A549 treated with dexamethasone at 1 μM for 4 hours (cell line): Measurements from ENCODE around the gene CAP2. TPM values are rescaled to one million over a fixed set of nuclear protein-coding genes. Genes with fewer than 3 reads are reported as not detected.

Experiments used
- total RNA-seq: library from RNA; stranded (reverse); fragments of 200-300 nt; extraction: Qiagen RNA extraction; gene quantifications from 5 replicates; pipeline ENCODE4 v1.2.3, GENCODE V29; 2022

CAP2 gene, protein sequence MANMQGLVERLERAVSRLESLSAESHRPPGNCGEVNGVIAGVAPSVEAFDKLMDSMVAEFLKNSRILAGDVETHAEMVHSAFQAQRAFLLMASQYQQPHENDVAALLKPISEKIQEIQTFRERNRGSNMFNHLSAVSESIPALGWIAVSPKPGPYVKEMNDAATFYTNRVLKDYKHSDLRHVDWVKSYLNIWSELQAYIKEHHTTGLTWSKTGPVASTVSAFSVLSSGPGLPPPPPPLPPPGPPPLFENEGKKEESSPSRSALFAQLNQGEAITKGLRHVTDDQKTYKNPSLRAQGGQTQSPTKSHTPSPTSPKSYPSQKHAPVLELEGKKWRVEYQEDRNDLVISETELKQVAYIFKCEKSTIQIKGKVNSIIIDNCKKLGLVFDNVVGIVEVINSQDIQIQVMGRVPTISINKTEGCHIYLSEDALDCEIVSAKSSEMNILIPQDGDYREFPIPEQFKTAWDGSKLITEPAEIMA
- 10.6 to 13.1 TPM (median 12.0 TPM) in 5 replicates for total RNA-seq

DNA sequence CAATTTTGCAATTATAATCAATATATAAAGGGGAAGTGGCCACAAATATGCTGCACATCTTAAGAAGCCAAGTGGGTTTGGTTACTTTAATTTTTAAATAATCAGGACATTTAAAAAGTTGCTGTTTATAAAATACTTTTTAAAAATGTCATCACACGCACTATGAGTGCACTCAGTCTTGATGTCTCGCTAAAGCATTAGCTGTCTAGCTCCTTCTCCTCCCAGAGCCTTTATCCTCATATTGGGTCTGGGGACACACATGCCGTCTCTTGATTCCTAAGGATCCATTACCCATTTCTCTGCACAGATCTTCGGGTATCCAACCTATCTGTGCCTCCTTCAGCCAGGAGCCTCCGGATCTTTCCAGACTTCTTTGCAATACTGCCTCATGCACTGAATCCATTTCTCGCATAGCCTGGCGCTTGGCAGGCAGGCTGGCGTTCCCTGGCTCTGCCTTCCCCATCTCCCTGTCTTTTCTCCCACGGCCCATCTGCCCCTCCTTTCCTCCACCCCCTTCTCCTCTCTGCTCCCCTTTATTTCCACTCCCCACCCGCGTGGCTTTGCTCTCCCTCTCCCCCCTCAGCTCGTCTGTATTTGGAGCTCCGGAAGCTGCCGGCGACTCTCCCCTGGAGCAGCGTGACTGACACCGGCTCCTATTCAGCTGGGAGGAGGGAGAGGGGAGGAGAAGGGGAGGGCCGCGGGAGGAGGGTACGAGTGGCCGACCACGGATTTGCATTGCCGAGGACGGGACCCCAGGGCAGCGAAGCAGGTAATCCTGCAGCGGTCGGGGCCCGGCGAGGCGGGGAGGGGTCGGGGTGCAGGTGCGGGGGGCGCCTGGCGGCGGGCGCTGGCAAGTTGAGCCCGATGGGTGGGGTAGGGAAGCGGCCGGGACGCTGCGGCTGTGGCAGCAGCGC lies at the start of gene CAP2:
TSS of gene CAP2 (plus strand) at position 618 of the 914 bp plus-strand sequence. CDS start 27,961 bp downstream, outside the sequence.

DNA sequence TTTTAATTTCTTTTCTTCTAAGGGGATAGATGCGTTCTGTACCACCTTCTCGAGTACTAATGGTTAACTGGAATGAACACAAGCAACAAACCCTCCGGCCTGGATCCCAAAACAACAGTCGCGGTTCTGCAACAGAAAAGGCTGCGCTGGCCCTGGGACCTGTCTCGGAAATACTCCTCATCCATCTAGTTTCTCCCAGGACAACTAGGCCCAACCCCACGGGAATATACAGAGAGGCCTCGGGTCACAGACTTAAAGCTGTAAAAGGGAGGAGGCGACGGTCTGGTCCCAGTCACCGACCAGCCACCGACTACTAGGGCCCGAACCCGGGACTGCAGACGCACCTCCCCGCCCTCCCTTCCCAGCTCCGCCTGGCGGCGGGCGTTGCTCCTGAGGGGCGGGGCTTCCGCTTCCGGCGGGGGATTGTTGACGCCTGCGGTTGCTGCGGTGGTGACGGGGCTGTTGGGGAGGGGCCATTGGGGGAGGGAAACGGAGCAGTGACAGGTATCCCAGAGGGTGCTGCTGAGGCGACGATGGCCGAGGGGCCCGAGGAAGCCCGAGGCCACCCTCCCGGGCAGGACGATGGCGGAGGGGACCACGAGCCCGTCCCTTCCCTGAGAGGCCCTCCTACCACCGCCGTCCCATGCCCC lies 206.6 kb downstream of the CAP2 start, which contains the start of gene FAM8A1:
TSS of gene FAM8A1 (plus strand) at position 426 of the 650 bp plus-strand sequence. CDS start at position 534, 108 bp downstream.

Other genes with a start within 250 kb of the CAP2 start
- 5.2 to 9.3 TPM (median 6.5 TPM) in 5 replicates for gene RBM24, start 112.2 kb upstream of the CAP2 start, total RNA-seq
- 3.5 to 5.3 TPM (median 4.9 TPM) in 5 replicates for gene FAM8A1, start 206.7 kb downstream of the CAP2 start, total RNA-seq